ENCODE measurements around the gene LNPEP.

LNPEP gene

DNA sequence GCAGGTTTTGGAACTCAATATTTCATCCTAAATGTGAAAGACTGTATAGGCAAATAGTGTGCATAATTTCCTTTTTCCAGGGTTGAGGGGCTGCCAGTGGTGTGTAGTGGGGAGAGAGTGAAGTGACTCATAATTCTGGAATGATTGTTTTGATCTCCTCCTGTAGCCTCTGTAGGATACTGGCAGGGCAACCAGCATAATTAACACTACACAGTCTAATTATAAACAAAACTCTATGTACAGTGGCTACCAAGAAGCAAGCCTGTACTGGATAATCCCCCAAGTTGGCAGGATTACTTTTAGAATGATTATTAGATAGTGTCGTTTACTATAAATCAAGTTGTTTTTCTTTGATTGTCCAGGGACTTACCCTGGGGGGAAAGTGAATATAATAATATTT lies 32.2 kb downstream of the LNPEP start:
- Histone ChIP-seq H3K4me1 (peaks cover 13% of the 10 kb centered on the region), H3K4me3 (ENCODE audit: low read depth, low read length) (no peak overlapping the region), H3K27me3 (no peaks in the 10 kb centered on the region), H3K9me3 (no peaks in the 10 kb centered on the region), H3K36me3 (no peaks in the 10 kb centered on the region)
- TF ChIP-seq CTCF (IDR thresholded peaks at IDR 0.05; ENCODE audit: low read depth, low read length) = no peak
- DNase-seq = no peak

- no peaks in the 10 kb centered on the region for H3K36me3 ChIP-seq
- H3K27me3 ChIP-seq = no peaks in the 10 kb centered on the region
- DNase-seq = no peak
- no peak for TF ChIP-seq CTCF (IDR thresholded peaks at IDR 0.05; ENCODE audit: low read depth, low read length)
- H3K4me3 ChIP-seq (ENCODE audit: low read depth, low read length) = no peak overlapping the region
- peaks cover 11% of the 10 kb centered on the region for H3K4me1 ChIP-seq
- no peaks in the 10 kb centered on the region for H3K9me3 ChIP-seq
Observed at GRCh38 chr5:96968614-96969013, 32.7 kb downstream of the LNPEP start.

GRCh38 chr5:96969366-96969765 lies 33.5 kb downstream of the LNPEP start:
- TF ChIP-seq CTCF (IDR thresholded peaks at IDR 0.05; ENCODE audit: low read depth, low read length) = no peak
- Histone ChIP-seq H3K4me1 (peaks cover 8% of the 10 kb centered on the region), H3K4me3 (ENCODE audit: low read depth, low read length) (no peak overlapping the region), H3K36me3 (no peaks in the 10 kb centered on the region), H3K27me3 (no peaks in the 10 kb centered on the region), H3K9me3 (no peaks in the 10 kb centered on the region)
- DNase-seq = no peak

GRCh38 chr5:96972599-96973334 lies 36.9 kb downstream of the LNPEP start:
- no peaks in the 10 kb centered on the region for H3K27me3 ChIP-seq
- no peaks in the 10 kb centered on the region for H3K36me3 ChIP-seq
- no peak overlapping the region for H3K4me3 ChIP-seq (ENCODE audit: low read depth, low read length)
- H3K4me1 ChIP-seq = peaks cover 7% of the 10 kb centered on the region
- no peak for TF ChIP-seq CTCF (IDR thresholded peaks at IDR 0.05; ENCODE audit: low read depth, low read length)
- H3K9me3 ChIP-seq = no peaks in the 10 kb centered on the region
- no peak for DNase-seq

- no peak overlapping the region for H3K4me3 ChIP-seq (ENCODE audit: low read depth, low read length)
- no peak for TF ChIP-seq CTCF (IDR thresholded peaks at IDR 0.05; ENCODE audit: low read depth, low read length)
- H3K36me3 ChIP-seq = no peaks in the 10 kb centered on the region
- H3K27me3 ChIP-seq = no peaks in the 10 kb centered on the region
- no peaks in the 10 kb centered on the region for H3K9me3 ChIP-seq
- DNase-seq = no peak
- peaks cover 3% of the 10 kb centered on the region; the same call in 1 of the 2 replicates for H3K4me1 ChIP-seq
Observed at GRCh38 chr5:96973532-96974401, 37.9 kb downstream of the LNPEP start.

DNA sequence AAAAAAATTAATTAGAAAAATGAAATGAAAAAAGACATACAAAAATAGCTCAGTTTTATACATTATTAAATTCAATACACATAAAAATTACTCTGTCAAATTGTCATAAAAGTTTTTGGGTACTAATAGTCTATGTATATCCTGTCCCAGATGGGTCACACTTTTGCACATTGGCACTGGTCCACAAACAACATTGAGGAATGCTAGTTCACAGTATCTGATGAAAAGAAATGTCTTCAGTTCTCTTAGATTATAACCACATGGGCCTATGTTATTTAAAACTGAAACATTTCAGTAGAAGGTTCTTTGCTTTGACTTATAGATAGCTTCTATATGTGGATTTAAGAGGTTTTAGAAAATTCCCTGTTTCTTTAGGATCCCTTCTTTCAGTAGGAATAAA lies 39.8 kb downstream of the LNPEP start:
- H3K27me3 ChIP-seq = no peaks in the 10 kb centered on the region
- H3K4me1 ChIP-seq = peaks cover 3% of the 10 kb centered on the region; the same call in 1 of the 2 replicates
- H3K9me3 ChIP-seq = no peaks in the 10 kb centered on the region
- H3K36me3 ChIP-seq = peaks cover 9% of the 10 kb centered on the region
- DNase-seq = no peak
- TF ChIP-seq CTCF (IDR thresholded peaks at IDR 0.05; ENCODE audit: low read depth, low read length) = no peak
- H3K4me3 ChIP-seq (ENCODE audit: low read depth, low read length) = no peak overlapping the region
